Small intestine (tissue), 7 donors: ENCODE measurements around the gene ASB6. TPM values are rescaled to one million over a fixed set of nuclear protein-coding genes. Genes with fewer than 3 reads are reported as not detected.

Experiments
- DNase-seq, 2 donors: peaks; one replicate each; pipeline versions ENCODE4 v3.0.0 to v3.0.0-alpha.2; 2013
- FAIRE-seq: peaks from 2 replicates; lab custom pipeline; 2012; peaks lifted over from hg19 to GRCh38; lab: Jason Lieb, UNC
- H3K27ac ChIP-seq, 3 donors: one replicate each; pipeline ENCODE4 v1.5.1; 2013; ENCODE audit warnings: low read length in 2 of 3, mild to moderate bottlenecking in 2 of 3, control low read depth in 1 of 3, inconsistent platforms in 1 of 3, low read depth in 1 of 3, moderate library complexity in 1 of 3
- H3K27me3 ChIP-seq, 3 donors: one replicate each; pipeline ENCODE4 v1.6.1; 2013; ENCODE audit warnings: low read length in 3 of 3, inconsistent platforms in 1 of 3; ENCODE audit not compliant: control insufficient read depth in 3 of 3, insufficient read depth in 3 of 3
- H3K36me3 ChIP-seq, 3 donors: one replicate each; pipeline ENCODE4 v1.6.1; 2013; ENCODE audit warnings: low read length in 3 of 3, inconsistent platforms in 1 of 3, low read depth in 1 of 3, mild to moderate bottlenecking in 1 of 3, moderate library complexity in 1 of 3; ENCODE audit not compliant: control insufficient read depth in 3 of 3, insufficient read depth in 2 of 3
- H3K4me1 ChIP-seq, 3 donors: one replicate each; pipeline ENCODE4 v1.6.1; 2013; ENCODE audit warnings: low read length in 2 of 3, inconsistent platforms in 1 of 3, low read depth in 1 of 3, mild to moderate bottlenecking in 1 of 3, moderate library complexity in 1 of 3; ENCODE audit not compliant: control insufficient read depth in 3 of 3, insufficient read depth in 2 of 3
- H3K4me3 ChIP-seq, 3 donors: one replicate each; pipeline ENCODE4 v1.5.1; 2013; ENCODE audit warnings: low read length in 3 of 3, control low read depth in 1 of 3, inconsistent platforms in 1 of 3, low read depth in 1 of 3, mild to moderate bottlenecking in 1 of 3, moderate library complexity in 1 of 3
- H3K9me3 ChIP-seq, 2 donors: one replicate each; pipeline ENCODE4 v1.6.1; 2013; ENCODE audit warnings: low read depth in 1 of 2, low read length in 1 of 2; ENCODE audit not compliant: control insufficient read depth in 2 of 2, insufficient read depth in 1 of 2
- WGBS, 3 donors: extraction: QIAGEN DNeasy Blood & Tissue Kit; methylation state at CpG; one replicate each; pipeline ENCODE4 v1.1.7; 2013; 5-methylcytosine and 5-hydroxymethylcytosine counted together
- polyA plus RNA-seq, 4 donors: library from polyadenylated mRNA; stranded (reverse) in 3 of 4; unstranded in 1 of 4; fragments of 200-250 nt in 3 of 4; fragments of 120-200 nt in 1 of 4; gene quantifications; one replicate each; pipeline versions ENCODE4 v1.2.1 to v1.2.3, GENCODE V29; 2013
- donor health status: healthy with polysubstance abuse.
- donor health status: control.
- donor health status: control.
- donor health status: Bipolar disorder and iron deficiency.
- donor health status: healthy.

The ASB6 gene
- polyA plus RNA-seq, 4 donors, result 11.9 to 14.9 (median 13.8) TPM

- H3K27me3 ChIP-seq, result peaks cover 0 to 7% (median 0%) of the 10 kb centered on the region in 3 donors
- H3K4me1 ChIP-seq, result no peaks in the 10 kb centered on the region
- no peak for FAIRE-seq
- no peak overlapping the region for H3K4me3 ChIP-seq
- no peaks in the 10 kb centered on the region for H3K36me3 ChIP-seq
- no peak overlapping the region for H3K27ac ChIP-seq
- WGBS, 3 donors, result 58 to 74% (median 61%) methylated on average over 11 of the region's 11 CpGs
- no peak for DNase-seq
- no peaks in the 10 kb centered on the region for H3K9me3 ChIP-seq
Measured at GRCh38 chr9:129681924-129682323, 40.0 kb upstream of the ASB6 start.

GRCh38 chr9:129679537-129679936, 37.6 kb upstream of the ASB6 start:
- no peak for DNase-seq
- 53 to 70% (median 54%) methylated on average over 9 of the region's 9 CpGs for WGBS, 3 donors
- Histone ChIP-seq H3K4me3 (no peak overlapping the region), H3K36me3 (no peaks in the 10 kb centered on the region), H3K4me1 (no peaks in the 10 kb centered on the region), H3K27ac (no peak overlapping the region), H3K27me3 (peaks cover 0 to 17% (median 0%) of the 10 kb centered on the region in 3 donors), H3K9me3 (no peaks in the 10 kb centered on the region)
- no peak for FAIRE-seq

GRCh38 chr9:129678844-129679243, 36.9 kb upstream of the ASB6 start:
- no peaks in the 10 kb centered on the region for H3K36me3 ChIP-seq
- 53 to 77% (median 56%) methylated on average over 8 to 9 of the region's 9 CpGs for WGBS, 3 donors
- H3K27ac ChIP-seq, result no peak overlapping the region
- FAIRE-seq (no peak), DNase-seq (no peak)
- H3K27me3 ChIP-seq, result peaks cover 0 to 21% (median 0%) of the 10 kb centered on the region in 3 donors
- no peaks in the 10 kb centered on the region for H3K9me3 ChIP-seq
- no peaks in the 10 kb centered on the region for H3K4me1 ChIP-seq
- H3K4me3 ChIP-seq, result no peak overlapping the region

GRCh38 chr9:129677456-129677855, 35.5 kb upstream of the ASB6 start:
- 54 to 75% (median 72%) methylated on average over 9 of the region's 9 CpGs for whole genome bisulfite sequencing, 3 donors
- H3K27ac ChIP-seq, result no peak overlapping the region
- H3K4me3 ChIP-seq, result no peak overlapping the region
- no peaks in the 10 kb centered on the region for H3K36me3 ChIP-seq
- no peaks in the 10 kb centered on the region for H3K4me1 ChIP-seq
- no peak for DNase-seq
- FAIRE-seq, result no peak
- H3K9me3 ChIP-seq, result no peaks in the 10 kb centered on the region
- H3K27me3 ChIP-seq, result peaks cover 0 to 28% (median 0%) of the 10 kb centered on the region in 3 donors

- Histone ChIP-seq H3K27me3 (peaks cover 0 to 28% (median 0%) of the 10 kb centered on the region in 3 donors), H3K9me3 (no peaks in the 10 kb centered on the region), H3K4me3 (no peak overlapping the region), H3K27ac (no peak overlapping the region), H3K4me1 (no peaks in the 10 kb centered on the region), H3K36me3 (no peaks in the 10 kb centered on the region)
- DNase-seq (no peak), FAIRE-seq (no peak)
- WGBS, 3 donors, result 46 to 76% (median 53%) methylated on average over 12 of the region's 12 CpGs
Measured at GRCh38 chr9:129676975-129677374, 35.0 kb upstream of the ASB6 start.

GRCh38 chr9:129676287-129676686, 34.3 kb upstream of the ASB6 start:
- H3K4me1 ChIP-seq, result no peaks in the 10 kb centered on the region
- DNase-seq (no peak), FAIRE-seq (no peak)
- 61 to 80% (median 65%) methylated on average over 4 of the region's 4 CpGs for WGBS, 3 donors
- H3K9me3 ChIP-seq, result no peaks in the 10 kb centered on the region
- H3K27me3 ChIP-seq, result peaks cover 0 to 28% (median 0%) of the 10 kb centered on the region in 3 donors
- H3K4me3 ChIP-seq, result no peak overlapping the region
- H3K36me3 ChIP-seq, result no peaks in the 10 kb centered on the region
- H3K27ac ChIP-seq, result no peak overlapping the region

- H3K9me3 ChIP-seq, result no peaks in the 10 kb centered on the region
- peaks cover 0 to 28% (median 0%) of the 10 kb centered on the region in 3 donors for H3K27me3 ChIP-seq
- no peak overlapping the region for H3K27ac ChIP-seq
- FAIRE-seq (no peak), DNase-seq (no peak)
- 63 to 76% (median 64%) methylated on average over 27 of the region's 27 CpGs for WGBS, 3 donors
- H3K36me3 ChIP-seq, result no peaks in the 10 kb centered on the region
- no peaks in the 10 kb centered on the region for H3K4me1 ChIP-seq
- H3K4me3 ChIP-seq, result no peak overlapping the region
Measured at GRCh38 chr9:129675620-129676019, 33.7 kb upstream of the ASB6 start.

- H3K9me3 ChIP-seq, result no peaks in the 10 kb centered on the region
- H3K4me1 ChIP-seq, result no peaks in the 10 kb centered on the region
- DNase-seq (no peak), FAIRE-seq (no peak)
- H3K4me3 ChIP-seq, result no peak overlapping the region
- H3K27me3 ChIP-seq, result peaks cover 0 to 28% (median 0%) of the 10 kb centered on the region in 3 donors
- H3K36me3 ChIP-seq, result no peaks in the 10 kb centered on the region
- no peak overlapping the region for H3K27ac ChIP-seq
- 65 to 75% (median 68%) methylated on average over 7 of the region's 7 CpGs for WGBS, 3 donors
Measured at GRCh38 chr9:129674229-129674628, 32.3 kb upstream of the ASB6 start.

- no peak for FAIRE-seq
- WGBS, 3 donors, result 47 to 69% (median 57%) methylated on average over 8 to 12 of the region's 12 CpGs
Measured at GRCh38 chr9:129673602-129674001, 31.7 kb upstream of the ASB6 start.

More at GRCh38 chr9:129673602-129674001, 31.7 kb upstream of the ASB6 start:
- Histone ChIP-seq H3K27me3 (peaks cover 0 to 31% (median 0%) of the 10 kb centered on the region in 3 donors), H3K27ac (no peak overlapping the region), H3K4me1 (no peaks in the 10 kb centered on the region), H3K36me3 (no peaks in the 10 kb centered on the region), H3K9me3 (no peaks in the 10 kb centered on the region), H3K4me3 (no peak overlapping the region)
- no peak for DNase-seq
